Activated T-helper 1 cell treated with anti-CD3 and anti-CD28 coated beads, Interleukin-2, amount 50 U/mL, for 16 hours (primary cell): ENCODE data around the gene PRR14.
A peak's percentile ranks its signal among the peaks of the same experiment; 100 is the strongest.

ENCODE experiments used
- DNase-seq, 2 donors: peaks; one replicate each; pipeline ENCODE4 v3.0.0-alpha.2; 2020; ENCODE audit warnings: low read depth in 1 of 2, low spot score in 1 of 2

PRR14 gene

DNA sequence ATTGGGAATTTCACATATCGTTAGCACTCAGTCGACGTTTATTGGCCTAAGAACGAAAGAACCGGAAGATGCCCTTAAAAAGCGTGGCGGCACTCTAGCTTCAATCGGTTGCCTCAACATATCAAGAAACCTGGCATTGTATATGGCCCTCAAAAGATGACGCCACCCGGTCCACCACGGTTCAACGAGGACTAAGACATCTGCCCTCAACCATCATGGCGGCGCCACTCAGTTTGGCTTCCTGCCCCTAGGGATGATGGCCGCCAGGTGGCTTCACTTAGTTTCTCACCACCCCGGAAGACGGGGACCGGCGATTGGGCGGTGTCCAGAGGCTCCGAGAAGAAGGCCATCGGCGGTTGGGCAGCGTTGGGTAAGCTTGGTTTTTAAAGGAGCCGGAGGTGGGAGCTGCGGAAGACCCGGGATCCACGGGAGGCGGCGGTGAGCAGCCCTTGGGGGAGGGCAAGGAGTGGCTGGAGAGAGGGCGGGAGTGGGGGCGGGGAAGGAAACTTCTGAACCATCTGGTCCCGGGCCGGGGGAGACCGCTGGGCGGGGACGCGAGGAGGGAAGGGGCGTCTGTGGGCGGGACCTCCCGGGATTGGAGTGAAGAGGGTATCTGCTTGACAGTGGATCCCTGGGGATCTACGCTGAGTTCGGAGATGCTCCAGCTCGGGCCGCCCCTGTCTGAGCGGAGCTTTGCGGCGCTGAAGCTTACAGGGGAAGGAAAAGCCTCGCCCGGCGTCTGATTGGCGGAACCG, at the start of gene PRR14:
TSS of gene PRR14 (plus strand) at position 592 of the 755 bp plus-strand sequence. CDS start 686 bp downstream, outside the sequence.
- peak; percentile 96 for DNase-seq

GRCh38 chr16:30601966-30602365, 48.8 kb upstream of the PRR14 start:
- no peak for DNase-seq

GRCh38 chr16:30602616-30603277, 48.0 kb upstream of the PRR14 start:
- DNase-seq = no peak

DNA sequence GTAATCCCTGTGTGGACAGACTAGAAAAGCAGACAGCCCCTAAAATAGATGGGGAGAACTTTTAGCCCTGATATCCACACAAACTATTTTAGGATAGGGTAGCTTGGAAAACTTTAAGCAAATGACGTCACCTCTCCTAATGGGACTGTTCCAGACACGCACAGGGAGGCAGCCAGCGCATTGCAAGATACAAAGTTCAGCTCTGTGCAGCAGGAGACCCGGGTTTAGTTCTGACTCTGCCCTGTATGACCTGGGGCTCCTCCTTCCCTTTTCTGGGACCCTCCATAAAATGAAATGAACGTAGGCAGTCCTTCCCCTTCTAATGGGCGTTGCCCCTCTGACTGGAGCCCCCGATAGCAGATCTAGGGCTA, 46.8 kb upstream of the PRR14 start:
- no peak for DNase-seq

GRCh38 chr16:30604316-30604947, 46.3 kb upstream of the PRR14 start:
- no peak for DNase-seq

GRCh38 chr16:30605158-30605557, 45.6 kb upstream of the PRR14 start:
- no peak for DNase-seq

- no peak for DNase-seq
These were observed 44.8 kb upstream of the PRR14 start for GRCh38 chr16:30606004-30606403.

DNA sequence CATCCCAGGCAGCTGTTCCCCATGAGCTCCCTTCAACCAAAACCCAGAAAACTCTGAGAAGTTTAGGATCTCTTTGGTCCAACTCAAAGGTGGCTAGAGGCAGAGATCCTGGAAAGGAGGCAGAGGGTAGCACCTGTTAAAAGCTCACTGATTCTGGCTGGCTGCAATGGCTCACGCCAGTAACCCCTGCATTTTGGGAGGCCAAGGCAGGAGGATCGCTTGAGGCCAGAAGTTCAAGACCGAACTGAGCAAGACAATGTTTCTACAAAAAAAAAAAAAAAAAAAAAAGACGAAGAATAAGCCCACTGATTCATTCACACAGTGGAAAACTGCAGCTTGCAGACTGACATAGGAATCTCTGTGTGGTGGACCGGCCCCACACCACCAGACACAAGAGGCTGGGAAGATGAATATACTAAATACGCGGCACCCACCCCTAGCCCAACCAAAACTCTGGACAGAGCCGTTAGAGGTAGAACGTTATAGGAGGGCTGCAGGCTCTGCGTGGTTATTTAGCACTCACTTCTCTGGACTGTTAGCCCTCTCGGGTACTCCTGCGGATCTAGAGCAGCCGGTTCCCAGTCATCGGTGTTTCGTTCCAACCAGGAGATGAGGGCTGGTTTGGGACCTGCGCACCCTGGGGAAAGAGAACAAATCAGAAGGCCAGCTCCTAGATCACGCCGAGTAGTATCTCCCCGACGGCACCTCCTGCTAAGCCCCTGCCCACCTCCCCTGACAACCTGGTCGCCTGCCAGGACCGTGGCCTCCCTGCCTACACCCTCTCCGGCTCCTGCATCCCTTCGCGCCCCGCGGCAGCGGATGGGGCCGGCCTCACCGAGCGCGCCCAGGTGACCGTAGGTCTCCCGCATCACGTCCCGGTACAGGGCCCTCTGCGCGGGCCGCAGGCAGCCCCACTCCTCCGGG, 41.5 kb upstream of the PRR14 start:
- DNase-seq = no peak

GRCh38 chr16:30609926-30610839, 40.6 kb upstream of the PRR14 start, which contains the start of gene ZNF689:
Gene ZNF689, minus strand, starts transcription at chr16:30610389. Its CDS starts 348 bp downstream, at chr16:30610041.
- DNase-seq = peak; percentile 88 to 89

DNA sequence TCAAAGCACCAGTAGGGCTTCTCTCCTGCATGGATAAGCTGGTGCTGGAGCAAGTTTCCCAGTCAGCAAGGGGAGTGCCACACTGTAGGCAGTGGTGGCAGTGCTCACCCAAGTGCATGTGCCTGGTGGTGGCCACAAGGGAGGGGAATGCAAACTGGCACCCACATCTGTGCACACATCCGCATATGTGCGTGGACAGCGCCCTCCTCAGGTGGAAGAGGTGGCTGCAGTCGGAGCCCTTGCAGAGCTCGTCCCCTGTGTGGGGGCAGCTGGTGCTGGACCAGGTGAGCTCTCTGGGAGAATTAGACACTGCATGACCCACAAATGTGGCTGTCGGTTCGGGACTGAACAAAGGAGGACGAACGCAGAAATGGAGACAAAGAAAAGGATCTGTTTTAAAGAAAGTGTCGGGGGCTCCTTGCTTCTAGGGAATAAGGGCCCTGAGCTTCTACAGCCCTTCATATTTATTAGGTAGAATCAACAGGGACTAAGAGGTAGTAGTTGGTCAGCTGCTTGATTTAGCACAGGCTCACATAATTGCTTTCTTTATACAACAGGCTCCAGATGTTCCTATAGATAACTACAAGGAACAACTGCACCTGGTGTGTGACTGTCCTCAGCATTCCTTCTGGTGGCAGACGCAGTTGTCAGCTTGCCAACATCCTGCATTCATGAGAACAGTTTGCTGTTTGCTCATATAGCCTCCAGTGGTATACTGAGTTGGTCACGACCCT, 35.2 kb upstream of the PRR14 start:
- DNase-seq = peak; percentile 39 to 45

DNA sequence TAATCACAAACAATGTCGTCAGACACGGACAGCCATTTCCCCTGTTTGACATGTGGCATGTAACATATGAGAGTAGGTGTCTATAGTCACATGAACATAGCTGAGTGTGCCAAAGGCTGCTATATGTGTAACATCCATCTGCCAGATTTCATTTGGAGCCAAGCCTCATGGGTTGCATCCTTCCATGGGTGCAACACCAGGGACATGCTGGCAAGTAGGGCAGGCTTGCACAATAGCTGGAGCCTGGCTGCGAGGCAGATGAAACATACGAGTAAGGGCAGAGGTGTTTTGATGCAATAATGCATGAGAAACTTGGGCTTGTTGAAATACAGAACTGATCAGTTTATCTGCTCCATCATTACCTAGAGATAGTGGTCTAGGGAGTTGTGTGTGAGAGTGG, 31.6 kb upstream of the PRR14 start:
- no peak for DNase-seq

DNA sequence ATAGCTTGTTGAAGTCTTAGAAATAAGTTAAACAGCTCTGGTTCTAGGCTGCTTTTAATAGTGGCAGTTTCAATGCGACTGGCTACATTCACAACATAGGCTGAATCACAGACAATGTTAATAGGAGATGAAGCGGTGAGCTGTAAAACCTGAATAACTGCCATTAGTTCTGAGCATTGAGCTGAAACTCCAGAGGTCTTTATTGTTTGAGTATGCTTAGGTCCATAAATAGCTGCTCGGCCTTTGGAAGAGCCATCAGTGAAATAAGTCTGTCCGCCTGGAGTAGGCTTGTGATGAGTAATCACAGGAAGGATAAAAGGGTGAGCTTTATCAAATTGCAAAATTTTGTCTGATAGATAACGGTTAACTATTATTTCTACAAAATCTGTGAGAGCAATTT, 31.1 kb upstream of the PRR14 start:
- DNase-seq = no peak

DNA sequence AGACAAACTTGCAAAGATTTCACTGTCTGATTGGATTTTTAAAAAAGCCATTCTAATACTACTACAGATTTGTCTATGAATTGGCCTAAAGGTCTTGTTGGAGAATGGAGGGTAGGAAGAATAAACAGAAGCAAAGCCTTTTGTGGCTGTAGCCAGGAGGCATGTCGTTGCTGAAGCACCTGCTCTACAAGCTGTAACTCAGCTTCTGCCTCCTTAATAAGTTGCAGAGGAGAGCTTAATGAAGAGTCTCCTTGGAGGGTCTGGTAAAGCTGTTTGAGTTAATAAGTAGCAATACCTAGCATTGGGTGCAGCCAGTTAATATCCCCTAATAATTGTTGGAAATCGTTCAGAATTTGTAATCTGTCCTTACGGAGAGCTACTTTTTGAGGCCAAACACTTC, 30.6 kb upstream of the PRR14 start:
- no peak for DNase-seq

DNA sequence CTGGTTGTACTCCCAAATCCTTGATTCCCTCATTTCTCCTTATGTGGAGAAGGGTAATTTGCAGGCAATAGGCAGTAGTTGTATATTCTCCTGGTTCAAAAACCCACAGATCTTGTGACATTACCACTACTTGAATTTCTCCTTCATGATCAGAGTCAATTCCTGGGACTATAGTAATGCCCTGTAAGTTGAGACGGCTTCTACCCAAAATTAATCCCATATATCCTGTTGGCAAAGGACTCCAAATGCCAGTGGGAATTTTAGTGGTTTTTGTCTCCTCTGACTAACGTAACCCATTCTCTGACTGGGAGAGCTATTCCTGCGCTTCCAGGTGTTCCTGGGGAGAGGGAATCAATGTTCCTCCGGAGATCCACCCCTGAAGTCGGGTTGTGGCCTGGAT, 29.0 kb upstream of the PRR14 start:
- DNase-seq = no peak

DNA sequence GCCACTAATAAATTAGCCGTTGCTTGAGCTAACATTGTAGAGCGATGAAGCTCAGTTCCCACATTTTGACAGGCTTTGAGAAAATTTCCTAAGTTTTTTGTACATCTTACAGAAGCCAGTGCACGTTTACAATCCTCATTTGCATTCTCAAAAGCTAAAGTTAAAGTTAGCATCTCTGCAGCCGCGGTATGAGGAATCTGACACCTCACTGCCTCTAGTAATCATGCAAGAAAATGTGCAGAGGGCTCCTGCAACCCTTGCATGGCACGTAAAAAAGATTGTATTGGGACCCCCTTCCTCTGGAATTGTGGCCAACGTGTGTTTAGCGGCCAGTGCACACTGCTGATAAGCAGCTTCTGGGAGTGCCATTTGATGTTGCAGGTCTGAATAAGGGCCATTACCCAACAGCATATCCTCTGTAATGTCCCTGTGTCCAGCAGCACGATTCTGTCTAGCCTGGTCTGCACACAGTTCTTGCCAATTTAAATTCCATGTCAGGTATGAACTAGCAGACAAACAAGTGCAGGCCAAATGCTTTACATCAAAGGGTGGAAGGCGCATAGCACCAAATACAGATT, 28.2 kb upstream of the PRR14 start:
- no peak for DNase-seq

GRCh38 chr16:30623536-30624283, 27.1 kb upstream of the PRR14 start:
- DNase-seq = no peak

DNA sequence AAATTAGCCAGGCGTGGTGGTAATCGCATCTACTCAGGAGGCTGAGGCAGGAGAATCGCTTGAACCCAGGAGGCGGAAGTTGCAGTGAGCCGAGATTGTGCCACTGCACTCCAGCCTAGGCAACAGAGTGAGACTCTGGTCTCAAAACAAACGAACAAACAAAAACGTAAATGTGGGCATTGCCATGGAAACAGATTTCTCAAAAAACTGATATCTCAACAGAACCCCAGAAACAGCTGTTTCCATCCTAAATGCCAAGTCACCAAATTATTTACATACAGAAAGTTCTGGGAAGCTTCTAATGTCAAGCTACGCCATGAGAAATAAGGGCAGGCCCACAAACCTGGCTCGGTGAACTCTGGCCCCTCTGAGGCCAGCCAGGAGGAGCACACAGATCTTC, 24.5 kb upstream of the PRR14 start:
- DNase-seq = no peak
